NCI-H187 treated with DMSO at 0.1 percent for 48 hours (cell line): ENCODE data around the gene FBXO47.

Experiments used
- DNase-seq: peaks from one replicate; lab custom pipeline; 2025; lab: John Stamatoyannopoulos, UW

FBXO47 gene

GRCh38 chr17:38903404-38903803 lies 63.8 kb downstream of the FBXO47 start:
- no peak for DNase-seq

- DNase-seq: no peak
These were observed 66.1 kb downstream of the FBXO47 start for GRCh38 chr17:38900978-38901656.

- DNase-seq: no peak
These were observed 67.8 kb downstream of the FBXO47 start for GRCh38 chr17:38899421-38899820.

GRCh38 chr17:38898812-38899348 lies 68.3 kb downstream of the FBXO47 start:
- no peak for DNase-seq

GRCh38 chr17:38898291-38898679 lies 68.9 kb downstream of the FBXO47 start:
- DNase-seq: no peak

GRCh38 chr17:38897671-38898290 lies 69.4 kb downstream of the FBXO47 start:
- no peak for DNase-seq

GRCh38 chr17:38897176-38897575 lies 70.0 kb downstream of the FBXO47 start:
- no peak for DNase-seq

GRCh38 chr17:38896346-38896954 lies 70.8 kb downstream of the FBXO47 start:
- DNase-seq: no peak

- no peak for DNase-seq
These were observed 72.9 kb downstream of the FBXO47 start for GRCh38 chr17:38894276-38894675.

GRCh38 chr17:38893607-38894006 lies 73.6 kb downstream of the FBXO47 start:
- no peak for DNase-seq

GRCh38 chr17:38893113-38893512 lies 74.1 kb downstream of the FBXO47 start:
- DNase-seq: no peak

- no peak for DNase-seq
These were observed 74.6 kb downstream of the FBXO47 start for GRCh38 chr17:38892620-38893019.

- no peak for DNase-seq
These were observed 75.1 kb downstream of the FBXO47 start for GRCh38 chr17:38892083-38892482.

GRCh38 chr17:38891441-38891840 lies 75.8 kb downstream of the FBXO47 start:
- DNase-seq: no peak

GRCh38 chr17:38890410-38890746 lies 76.8 kb downstream of the FBXO47 start:
- DNase-seq: no peak

GRCh38 chr17:38889745-38890409 lies 77.3 kb downstream of the FBXO47 start:
- DNase-seq: no peak

GRCh38 chr17:38888842-38889241 lies 78.4 kb downstream of the FBXO47 start:
- no peak for DNase-seq

- no peak for DNase-seq
These were observed 80.6 kb downstream of the FBXO47 start for GRCh38 chr17:38886643-38887010.
